ENCODE results near the gene ICA1.
"Not testable (repeated sequence)": the region's sequence is repeated elsewhere in the genome, so short reads cannot be mapped to it uniquely, and the experiment has no call there.

Gene ICA1

DNA sequence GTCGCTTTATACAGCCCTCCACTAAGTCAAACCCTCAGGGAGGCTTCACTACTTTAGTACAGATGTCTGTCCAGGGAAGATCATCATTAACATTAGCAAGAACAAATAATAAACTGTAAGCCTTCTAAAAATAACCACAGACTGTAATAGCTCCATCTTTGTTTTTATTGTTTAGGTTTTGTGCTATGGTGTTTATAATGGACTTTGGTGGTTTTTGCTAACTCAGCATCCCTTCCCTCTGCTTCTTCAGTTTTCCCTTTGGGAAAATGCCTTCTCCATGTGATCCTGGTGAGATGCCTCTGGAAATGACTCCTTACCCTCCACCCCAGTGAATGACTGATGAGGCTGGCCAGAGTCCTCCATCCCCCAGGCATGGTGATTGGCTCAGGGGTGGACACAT, 131.3 kb downstream of the ICA1 start:
- DNase-seq (ENCODE audit: low spot score) = no peak

DNA sequence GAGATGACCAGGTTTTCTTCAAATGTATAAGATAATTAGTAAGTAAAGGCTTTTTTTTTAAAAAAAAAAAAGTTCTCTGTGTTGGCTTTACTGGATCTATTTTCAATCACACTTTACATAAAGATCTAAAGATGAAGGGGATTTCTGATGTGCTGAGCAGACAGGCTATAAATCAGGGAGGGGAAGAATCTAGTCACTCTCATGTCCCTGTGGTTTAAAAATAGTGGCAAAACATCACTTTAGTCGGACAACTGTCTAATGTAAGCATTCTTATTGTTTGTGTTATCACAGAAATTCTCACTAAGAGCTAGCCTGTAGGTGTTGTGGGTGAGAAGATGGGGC, 132.7 kb downstream of the ICA1 start:
- DNase-seq (ENCODE audit: low spot score) = no peak

DNA sequence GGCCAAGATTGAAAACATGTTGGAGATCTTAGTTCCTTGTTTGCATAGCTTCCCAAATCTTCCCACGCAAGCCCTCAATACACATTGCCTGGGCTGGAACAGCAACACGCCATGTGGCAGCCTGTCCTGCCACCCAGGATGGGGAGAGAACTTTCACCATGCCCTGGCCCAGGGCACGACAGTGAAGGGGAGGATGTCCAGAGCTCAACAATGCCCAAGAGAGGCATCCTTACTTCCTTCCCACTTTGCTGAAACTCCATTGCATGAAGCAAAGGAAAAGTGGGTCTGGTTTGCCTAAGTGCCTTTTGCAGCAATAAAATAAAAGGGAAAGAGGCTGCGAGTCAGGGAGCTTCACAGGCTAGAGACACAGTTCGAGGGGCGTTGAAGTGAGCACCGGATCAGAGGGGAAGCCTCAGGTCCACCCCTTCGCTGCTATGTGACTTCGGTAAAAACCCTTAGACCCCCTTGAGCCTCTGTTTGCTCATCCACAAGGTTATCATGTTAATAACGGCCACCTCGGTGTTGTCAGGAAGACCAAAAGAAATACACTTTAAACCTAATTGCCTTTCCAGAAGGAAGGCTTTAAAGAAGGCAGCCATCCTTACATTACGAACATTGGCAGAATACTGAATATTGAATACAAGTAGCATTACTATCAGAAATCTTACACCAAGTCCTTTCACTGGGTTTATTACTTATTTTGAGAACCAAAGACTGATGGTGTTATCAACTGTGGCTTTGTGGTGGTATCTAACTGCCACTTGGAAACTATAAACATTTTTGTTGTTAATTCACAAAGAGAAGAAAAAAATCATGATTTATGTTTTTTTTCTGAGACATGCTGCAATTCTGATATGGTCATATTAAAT, 133.3 kb downstream of the ICA1 start:
- DNase-seq (ENCODE audit: low spot score) = no peak

DNA sequence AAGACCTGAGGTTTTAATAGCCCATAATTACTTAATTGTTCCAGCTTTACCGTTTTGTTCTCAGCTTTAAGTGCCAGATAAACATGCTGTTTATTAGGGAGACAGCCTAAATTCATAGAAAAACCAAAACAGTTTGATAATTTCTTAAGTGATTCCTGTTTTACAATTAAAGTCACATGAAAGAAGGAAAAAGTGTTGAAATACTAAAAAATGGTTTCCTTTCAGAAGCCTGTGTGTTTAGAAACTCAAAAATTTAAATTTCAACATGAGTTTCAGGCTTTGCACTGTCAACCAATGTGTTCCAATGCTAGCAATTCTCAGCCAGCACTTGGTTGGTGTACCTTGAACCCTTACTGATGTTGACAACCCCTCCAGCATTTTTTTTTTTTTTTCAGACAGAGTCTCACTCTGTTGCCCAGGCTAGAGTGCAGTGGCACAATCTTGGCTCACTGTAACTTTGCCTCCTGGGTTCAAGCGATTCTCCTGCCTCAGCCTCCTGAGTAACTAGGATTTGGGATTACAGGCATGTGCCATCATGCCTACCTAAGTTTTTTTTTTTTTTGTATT, 135.3 kb downstream of the ICA1 start:
- DNase-seq (ENCODE audit: low spot score) = no peak

DNA sequence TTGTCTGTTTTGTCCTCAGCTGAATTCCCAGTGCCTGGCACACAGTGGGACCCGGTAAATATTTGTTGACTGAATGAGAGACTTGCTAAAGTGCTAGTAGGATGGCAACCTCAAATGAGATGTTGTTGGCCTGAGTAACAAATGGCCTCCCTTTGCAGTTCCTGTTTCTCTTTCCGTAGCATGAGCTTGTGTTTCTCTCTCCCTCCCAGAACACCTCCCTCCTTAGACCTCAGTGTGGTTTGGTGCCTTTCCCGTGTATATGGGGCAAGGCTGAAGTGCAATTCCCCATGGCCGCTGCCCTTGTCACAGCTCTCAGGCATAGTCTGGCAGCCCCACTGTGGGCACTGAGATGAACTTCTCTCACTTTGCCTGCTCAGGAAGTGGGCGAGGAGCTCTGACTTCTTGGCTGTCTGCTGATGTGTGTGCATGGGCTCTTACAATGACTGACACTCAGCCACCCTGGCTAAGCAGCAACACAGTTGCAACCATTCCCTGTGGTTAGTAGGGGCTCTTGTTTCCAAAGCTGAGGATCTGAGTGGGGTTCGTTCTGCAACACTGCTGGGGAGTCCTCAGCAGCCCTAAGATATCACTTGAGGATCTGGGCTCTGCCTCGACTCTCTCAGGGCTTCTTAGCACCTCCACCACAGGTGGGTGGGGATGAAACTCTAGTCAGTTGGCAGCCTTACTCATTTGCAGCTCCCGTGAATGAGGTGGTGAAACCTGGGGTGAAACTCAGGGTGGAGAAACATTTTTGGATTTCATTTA, 136.1 kb downstream of the ICA1 start:
- DNase-seq (ENCODE audit: low spot score) = no peak

DNA sequence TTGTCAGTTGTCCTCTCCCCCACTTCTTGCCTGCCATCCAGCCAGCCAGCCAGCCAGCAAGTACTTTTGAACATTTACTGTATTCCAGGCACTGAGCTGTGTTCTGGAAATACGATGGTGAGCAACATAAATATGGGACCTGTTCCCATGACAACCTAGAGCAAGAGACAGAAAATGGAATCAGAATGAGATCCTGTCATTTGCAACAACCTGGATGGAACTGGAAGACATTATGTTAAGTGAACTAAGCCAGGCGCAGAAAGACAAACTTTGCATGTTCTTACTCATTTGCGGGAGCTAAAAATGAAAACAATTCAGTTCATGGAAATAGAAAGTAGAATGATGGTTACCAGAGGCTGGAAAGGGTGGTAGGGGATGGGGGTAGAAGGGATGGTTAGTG, 140.7 kb downstream of the ICA1 start:
- no peak for DNase-seq (ENCODE audit: low spot score)

DNA sequence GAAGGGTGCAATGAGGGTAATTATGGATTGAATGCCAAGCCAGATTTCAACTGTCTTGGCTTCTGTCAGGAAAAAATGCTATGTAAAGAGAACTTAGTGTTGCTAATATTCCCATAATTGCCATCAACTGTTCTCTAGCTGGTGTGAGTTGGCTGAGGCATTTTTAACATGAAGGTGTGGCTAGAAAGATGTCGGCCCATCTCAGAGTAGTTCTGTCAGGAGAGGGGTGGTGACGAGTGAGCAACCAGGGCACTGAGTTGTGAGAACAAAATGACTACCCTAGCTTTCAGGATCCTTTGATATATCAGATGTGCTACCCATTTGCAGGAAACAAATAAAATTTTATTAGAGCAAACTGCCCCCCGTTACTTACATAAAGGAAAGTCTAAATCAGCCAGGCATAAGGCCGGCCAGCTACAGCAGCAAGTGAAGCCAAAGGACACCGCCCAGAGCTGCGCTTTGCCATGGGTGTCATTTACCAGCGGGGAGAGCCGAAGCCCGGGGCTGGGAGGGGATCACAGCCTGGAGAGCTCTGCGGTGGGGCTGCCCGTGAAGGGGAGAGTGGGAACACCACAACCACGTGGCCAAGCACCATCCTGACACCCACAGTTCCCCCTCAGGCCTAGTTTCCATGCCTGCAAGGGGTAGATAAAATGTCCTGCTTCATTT, 141.4 kb downstream of the ICA1 start:
- DNase-seq (ENCODE audit: low spot score) = no peak

DNA sequence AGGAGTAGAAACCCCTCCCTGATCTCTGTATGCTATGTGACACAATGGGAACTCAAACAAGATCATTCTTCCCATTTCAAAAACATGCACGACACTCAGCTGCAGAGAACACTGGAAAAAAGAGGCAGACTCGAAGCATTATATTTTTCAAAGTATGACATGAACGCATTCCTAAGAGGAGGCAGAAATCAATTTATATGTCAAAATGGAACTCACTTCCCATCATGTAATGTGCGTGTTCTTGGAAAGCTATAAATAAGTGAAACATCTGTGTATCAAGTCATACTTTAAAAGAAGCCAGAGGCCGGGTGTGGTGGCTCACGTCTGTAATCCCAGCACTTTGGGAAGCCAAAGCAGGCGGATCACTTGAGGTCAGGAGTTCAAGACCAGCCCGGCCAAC, 142.7 kb downstream of the ICA1 start:
- DNase-seq (ENCODE audit: low spot score) = no peak

DNA sequence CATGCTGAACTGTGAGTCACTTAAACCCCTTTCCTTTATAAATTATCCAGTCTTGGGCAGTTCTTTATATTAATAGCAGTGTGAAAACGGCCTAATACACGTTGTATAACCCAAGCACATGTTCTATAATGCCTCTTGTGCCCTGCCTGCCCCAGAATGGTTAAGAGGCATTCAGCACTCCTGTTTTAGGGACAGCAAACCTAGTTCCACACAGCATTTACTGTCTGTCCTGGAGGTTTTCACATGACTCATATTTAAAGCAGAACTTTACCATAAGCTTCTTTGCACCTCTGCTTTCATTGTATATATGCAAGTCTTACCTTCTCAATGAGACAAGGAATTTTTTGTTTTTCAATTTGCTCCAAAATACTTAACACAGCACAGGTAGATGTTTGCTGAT, 144.8 kb downstream of the ICA1 start:
- no peak for DNase-seq (ENCODE audit: low spot score)

DNA sequence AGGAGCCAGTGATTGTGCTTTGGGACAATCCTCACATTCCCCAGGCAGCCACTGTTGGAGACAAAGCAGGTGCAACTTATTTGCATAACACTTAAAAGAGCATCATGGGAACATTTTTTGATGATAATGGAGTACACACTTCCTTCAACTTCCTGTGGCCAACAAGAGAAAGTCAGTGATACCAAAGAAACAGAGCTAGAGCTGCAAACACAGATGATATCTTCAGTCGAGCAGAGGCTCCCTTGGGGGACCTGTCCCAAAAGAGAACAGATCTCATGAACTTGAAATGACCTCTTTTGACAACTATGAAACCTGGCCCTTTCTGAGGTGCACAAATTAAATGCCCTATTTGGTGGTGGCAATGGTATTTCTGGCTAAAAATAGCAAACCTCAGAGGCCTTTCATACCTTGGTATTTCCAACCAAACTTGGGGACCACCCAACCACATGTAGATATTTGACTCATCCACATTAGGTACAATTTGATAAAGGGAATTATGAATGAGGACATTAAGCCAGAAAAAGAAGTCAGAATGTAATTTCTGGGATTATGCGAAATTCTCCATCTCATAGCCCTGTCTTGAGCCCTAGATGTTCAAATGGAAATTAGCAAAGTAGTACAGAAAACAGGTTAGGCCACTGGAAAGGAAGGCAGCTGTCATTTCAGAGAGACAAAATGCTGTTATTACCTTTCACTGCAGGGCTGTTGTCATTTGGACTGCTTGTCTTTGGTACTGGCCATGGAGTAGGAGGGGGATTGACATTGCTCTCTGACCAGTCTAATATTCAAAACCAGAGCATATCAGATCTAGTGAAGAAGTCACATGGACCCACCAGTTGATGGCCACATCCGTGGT, 146.2 kb downstream of the ICA1 start:
- no peak for DNase-seq (ENCODE audit: low spot score)

DNA sequence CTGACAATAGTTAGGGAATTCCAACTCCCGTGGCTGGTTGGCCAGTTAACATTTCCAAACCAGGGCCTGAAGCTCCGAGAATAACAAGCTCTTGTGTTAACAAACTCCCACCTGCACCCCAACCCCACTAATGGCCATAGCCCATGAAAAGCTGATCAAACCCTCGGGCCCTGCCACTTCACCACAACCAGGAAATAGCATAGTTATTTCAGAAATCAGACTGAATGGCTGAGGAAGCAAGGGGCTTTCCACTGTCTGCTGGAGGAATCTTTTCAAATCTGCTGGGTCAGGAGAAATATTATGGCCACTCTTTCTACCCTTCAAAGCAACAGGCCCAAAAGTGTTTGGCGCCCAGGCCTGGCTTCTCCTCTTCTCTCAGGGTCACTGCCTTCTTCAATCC, 147.8 kb downstream of the ICA1 start:
- DNase-seq (ENCODE audit: low spot score) = no peak

DNA sequence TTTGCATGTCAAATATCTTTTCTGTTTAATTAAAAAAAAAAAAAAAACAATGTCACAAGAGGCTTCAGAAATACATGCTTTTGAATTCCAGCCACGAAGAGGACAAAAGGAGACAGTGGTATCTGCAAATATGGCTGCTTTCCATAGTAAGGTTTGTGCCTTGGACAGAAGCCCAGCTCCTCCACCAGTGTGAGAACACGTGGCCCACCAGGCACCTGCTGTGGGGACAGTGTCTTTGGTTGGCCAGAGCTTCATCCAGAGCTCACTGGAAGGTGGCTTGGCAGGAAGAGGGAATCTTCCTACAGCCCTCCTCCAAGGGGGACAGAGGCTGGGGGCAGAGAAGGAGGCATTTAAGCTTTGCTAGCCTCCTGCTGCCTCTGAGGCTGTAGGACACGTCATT, 148.8 kb downstream of the ICA1 start:
- no peak for DNase-seq (ENCODE audit: low spot score)

DNA sequence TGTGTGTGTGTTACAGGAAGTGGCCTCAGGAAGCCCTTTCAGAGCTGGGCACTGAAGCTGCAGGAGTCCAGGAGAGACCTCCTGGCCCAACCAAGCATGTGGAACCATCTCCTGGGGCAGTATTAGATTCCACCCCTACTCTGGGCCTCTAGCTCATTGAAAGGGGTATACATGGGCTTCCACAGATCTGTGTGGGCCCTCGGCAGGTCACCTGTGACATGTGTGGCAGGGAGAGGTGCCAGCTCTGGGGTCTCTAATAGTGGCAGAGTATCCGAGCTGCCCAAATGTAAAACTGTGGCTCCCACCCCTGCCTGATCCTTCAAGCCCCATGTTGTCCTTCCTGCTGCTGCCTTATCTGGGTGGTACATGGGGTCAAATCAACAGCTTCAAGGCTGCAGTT, 149.3 kb downstream of the ICA1 start:
- DNase-seq (ENCODE audit: low spot score) = no peak

DNA sequence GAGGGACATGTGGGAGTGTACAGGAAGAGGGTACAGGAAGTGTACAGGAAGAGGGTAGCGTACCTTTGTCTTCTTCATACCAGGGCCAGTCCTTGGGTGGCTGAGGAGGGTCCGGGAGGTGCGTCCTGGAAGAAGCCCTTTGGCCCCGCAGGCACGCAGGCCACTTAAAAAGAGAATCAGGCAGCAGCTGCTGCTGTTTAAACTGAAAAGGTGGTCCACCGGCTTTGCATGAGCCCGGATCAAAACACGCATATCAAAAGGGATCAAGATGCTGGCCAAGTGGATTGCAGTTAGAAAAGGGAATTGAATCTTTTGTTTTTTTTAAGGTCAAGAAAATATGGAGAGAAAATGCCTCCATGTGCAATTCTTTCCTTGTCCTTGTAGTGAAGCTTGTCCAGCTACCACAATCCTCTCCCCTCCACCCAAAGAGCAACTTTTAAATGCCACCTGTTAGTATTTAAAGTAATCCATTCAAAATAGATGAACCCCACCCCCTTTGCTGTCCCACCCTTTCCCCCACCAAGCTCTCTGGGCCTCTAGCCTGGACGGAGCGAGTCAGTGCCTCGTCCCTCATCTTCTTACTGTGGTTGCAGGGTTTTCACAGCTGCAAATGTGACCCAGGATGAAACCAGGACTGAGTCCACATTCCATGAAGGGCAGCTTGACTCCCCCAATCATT, 150.5 kb downstream of the ICA1 start:
- no peak for DNase-seq (ENCODE audit: low spot score)

DNA sequence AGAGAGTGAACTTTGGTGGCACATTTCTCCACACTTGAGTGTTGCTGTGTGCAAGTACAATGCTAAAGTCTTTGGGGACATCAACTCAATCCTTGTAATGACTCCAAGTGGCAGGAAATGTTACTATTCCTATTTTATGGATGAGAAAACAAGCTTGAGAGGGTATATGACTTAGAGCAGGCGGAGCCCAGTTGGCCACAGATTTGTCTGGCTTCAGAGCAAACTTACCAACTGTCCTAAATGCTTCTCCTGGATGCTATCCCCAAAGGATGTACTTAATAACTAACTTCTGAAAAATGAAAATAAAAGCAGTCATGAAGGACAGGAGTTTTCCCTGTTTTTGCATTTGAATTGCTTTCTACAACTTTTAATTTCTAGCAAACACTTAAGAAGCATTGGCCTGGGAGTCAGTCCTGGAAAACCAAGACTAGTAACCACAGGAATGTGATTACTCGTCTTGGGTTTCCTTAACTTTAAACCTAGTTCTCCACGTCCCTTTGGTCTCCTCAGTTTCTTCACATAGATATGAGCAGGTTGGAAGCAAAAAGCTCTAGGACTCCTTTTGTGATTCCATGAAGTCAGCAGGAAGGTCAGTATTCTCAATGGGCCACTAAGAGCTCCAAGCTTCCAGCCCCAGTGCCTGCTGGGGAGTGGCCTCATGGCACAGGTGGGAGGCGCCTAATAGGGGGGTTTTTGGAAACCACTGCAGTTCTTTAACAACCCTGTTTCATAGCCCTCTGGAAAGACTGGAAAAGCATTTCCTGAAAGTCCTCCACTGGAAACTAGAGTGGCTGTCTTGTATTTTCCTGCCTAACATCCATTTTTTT, 152.6 kb downstream of the ICA1 start:
- DNase-seq (ENCODE audit: low spot score) = no peak

DNA sequence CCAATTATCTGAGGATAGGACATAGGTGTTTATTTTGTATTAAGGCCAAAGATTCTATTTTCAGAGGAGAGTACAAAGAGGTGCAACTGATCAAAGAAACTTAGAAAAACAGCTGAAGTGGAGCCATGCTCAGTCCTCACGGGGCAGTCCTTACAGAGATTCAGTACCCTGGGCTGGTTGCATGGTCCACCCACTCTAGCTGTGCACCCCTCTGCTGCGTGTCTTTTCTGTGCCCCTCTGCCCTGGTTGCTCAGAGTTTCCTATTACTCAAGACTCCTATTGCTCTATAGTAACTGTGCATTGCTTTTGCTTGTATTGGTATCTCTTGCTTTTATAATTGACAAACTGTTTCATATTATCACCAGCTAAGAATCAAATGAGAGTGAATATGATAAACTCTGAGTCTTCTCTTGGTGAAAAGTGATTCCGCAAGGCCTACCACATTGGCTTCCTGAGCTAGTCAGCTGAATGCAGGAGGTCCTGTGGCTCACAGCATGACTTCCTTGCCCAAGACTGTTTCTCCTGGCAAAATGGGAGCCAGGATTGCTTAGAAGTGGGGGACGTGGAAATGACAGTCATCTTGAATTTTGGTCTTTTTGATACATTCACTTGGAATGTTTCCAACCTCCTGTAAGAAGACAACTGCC, 156.4 kb downstream of the ICA1 start:
- DNase-seq (ENCODE audit: low spot score) = no peak

DNA sequence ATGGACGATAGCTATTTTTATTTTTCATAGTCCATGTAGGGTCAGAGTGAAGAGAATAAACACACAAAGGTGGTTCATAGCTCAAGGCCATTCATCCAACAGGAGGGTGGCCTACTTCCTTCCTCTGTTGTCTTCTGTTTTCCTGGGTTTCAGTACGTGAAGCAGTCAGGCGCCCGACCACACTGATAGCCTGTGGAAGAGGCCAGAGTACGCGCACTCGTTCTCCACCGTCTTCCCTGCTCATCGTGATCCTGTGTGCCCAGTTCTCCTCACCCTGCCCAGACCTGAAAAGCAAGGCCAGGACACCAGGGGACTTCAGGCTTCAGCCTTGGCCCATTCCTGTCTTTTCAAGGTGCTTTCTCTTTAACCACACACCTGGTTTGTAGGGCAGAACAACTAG, 158.7 kb downstream of the ICA1 start:
- no peak for DNase-seq (ENCODE audit: low spot score)

DNA sequence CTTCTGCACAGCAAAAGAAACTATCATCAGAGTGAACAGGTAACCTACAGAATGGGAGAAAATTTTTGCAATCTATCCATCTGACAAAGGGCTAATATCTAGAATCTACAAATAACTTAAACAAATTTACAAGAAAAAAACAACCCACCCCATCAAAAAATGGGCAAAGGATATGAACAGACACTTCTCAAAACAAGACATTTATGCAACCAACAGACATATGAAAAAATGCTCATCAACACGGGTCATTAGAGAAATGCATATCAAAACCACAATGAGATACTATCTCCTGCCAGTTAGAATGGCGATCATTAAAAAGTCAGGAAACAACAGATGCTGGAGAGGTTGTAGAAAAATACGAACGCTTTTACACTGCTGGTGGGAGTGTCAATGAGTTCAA, 160.7 kb downstream of the ICA1 start:
- not testable (repeated sequence) for DNase-seq (ENCODE audit: low spot score)
